ENCODE results near the gene TMEM184A. TPM values are rescaled to one million over a fixed set of nuclear protein-coding genes. Genes with fewer than 3 reads are reported as not detected.

The TMEM184A gene
- 1 to 10 TPM; 1.0 to 2.6 (median 2.3) TPM for polyA plus RNA-seq (ENCODE audit: insufficient read depth in 1 of 5, insufficient read length in 5 of 5, low replicate concordance in 1 of 5)
- long read RNA-seq, donor 1, result 0 reads
- long read RNA-seq, donor 2, result 0 reads
- long read RNA-seq, donor 3, result 0 reads
- long read RNA-seq, donor 4, full-length matches to known transcripts, result 2 of 2 reads
- long read RNA-seq, donor 4, partial matches to known transcripts, result 0 of 2 reads
- long read RNA-seq, donor 4, other reads (novel, unspliced or antisense), result 0 of 2 reads
- long read RNA-seq, donor 5, result 0 reads
- long read RNA-seq, donor 6, full-length matches to known transcripts, result 1 of 1 reads
- long read RNA-seq, donor 6, partial matches to known transcripts, result 0 of 1 reads
- long read RNA-seq, donor 6, other reads (novel, unspliced or antisense), result 0 of 1 reads
- long read RNA-seq, donor 7, result 0 reads
- long read RNA-seq, donor 8, result 0 reads

GRCh38 chr7:1555813-1556543, at the start of gene TMEM184A:
Gene TMEM184A, minus strand, starts transcription at chr7:1556205. Its CDS starts 721 bp downstream, at chr7:1555484.
- DNase-seq, result no peak

- DNase-seq, result no peak
Measured at GRCh38 chr7:1604383-1604782, 48.4 kb upstream of the TMEM184A start.

- DNase-seq, result no peak
Measured at GRCh38 chr7:1603346-1604225, 47.6 kb upstream of the TMEM184A start.

GRCh38 chr7:1602386-1602785, 46.4 kb upstream of the TMEM184A start:
- DNase-seq, result no peak

GRCh38 chr7:1601956-1602355, 46.0 kb upstream of the TMEM184A start:
- no peak for DNase-seq

GRCh38 chr7:1599640-1600395, 43.8 kb upstream of the TMEM184A start:
- DNase-seq, result no peak

GRCh38 chr7:1598961-1599639, 43.1 kb upstream of the TMEM184A start:
- no peak for DNase-seq

- no peak for DNase-seq
Measured at GRCh38 chr7:1598286-1598685, 42.3 kb upstream of the TMEM184A start.

- no peak for DNase-seq
Measured at GRCh38 chr7:1597791-1598190, 41.8 kb upstream of the TMEM184A start.

- no peak for DNase-seq
Measured at GRCh38 chr7:1597066-1597760, 41.2 kb upstream of the TMEM184A start.

- no peak for DNase-seq
Measured at GRCh38 chr7:1596181-1597043, 40.4 kb upstream of the TMEM184A start.

- DNase-seq, result no peak
Measured at GRCh38 chr7:1595636-1596035, 39.6 kb upstream of the TMEM184A start.

GRCh38 chr7:1595027-1595426, 39.0 kb upstream of the TMEM184A start:
- DNase-seq, result no peak

GRCh38 chr7:1593904-1594421, 38.0 kb upstream of the TMEM184A start:
- DNase-seq, result no peak

- DNase-seq, result no peak
Measured at GRCh38 chr7:1593091-1593866, 37.3 kb upstream of the TMEM184A start.

- DNase-seq, result no peak
Measured at GRCh38 chr7:1592299-1592871, 36.4 kb upstream of the TMEM184A start.

- no peak for DNase-seq
Measured at GRCh38 chr7:1591876-1592275, 35.9 kb upstream of the TMEM184A start.

GRCh38 chr7:1591396-1591795, 35.4 kb upstream of the TMEM184A start:
- DNase-seq, result no peak
